Fibroblast of mammary gland (primary cell): ENCODE data around the gene IPO11.

Experiments
- DNase-seq: peaks from one replicate; pipeline ENCODE4 v3.0.0-alpha.2; 2010; ENCODE audit warnings: low read depth
- H3K4me3 ChIP-seq: 2 replicates; pipeline ENCODE4 v1.5.1; 2011; ENCODE audit warnings: low read depth, mild to moderate bottlenecking, low read length, moderate library complexity; ENCODE audit not compliant: control insufficient read depth
- CTCF ChIP-seq: conservative IDR thresholded peaks from 2 replicates; pipeline ENCODE4 v1.5.1; 2011; ENCODE audit warnings: low read depth, low read length, inconsistent platforms; ENCODE audit not compliant: control insufficient read depth, insufficient read depth

Gene IPO11

DNA sequence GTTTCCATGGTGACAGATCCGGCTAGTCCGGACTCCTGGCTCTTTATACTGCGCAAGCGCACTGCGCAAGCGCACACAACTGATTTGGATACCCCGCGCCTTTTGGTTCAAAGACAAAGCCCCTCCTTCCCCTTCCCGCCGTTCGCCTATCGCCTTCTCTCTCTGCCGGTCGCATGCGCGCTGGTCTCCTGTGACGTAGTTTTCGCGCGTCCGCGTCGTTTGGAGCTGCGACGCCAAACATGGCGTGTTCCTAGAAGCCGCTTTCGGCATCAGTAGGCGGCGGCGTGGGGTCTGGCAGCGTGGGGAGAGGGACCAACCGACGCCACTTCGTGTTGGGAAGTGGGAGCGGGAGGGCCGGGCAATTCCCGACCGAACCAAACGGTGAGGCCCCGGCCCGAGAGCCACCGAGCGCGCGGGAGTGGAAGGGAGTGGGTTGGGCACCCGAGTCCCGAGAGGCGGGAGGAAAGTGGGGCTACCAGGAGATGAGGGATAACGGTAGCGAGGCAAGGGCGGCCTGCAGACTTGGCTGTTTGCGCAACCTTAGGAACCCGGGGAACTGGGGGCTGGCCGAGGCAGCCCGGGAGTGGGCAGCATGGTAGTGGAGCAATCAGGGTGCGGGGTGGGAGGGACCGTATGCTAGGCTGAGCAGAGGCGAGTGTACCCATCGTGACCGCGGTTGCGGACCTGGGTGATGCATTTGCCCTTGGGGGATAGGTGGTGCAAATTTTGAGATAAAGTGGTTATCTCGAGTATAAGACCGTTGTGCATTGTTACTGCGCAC, at the start of gene IPO11:
TSS of gene IPO11 (plus strand) at position 215 of the 781 bp plus-strand sequence. CDS start 24,517 bp downstream, outside the sequence.
- no peak for TF ChIP-seq CTCF
- DNase-seq, result peak; percentile 98
- H3K4me3 ChIP-seq, result peak within 1 kb of the TSS; percentile 56

- TF ChIP-seq CTCF, result no peak
- DNase-seq, result no peak
- no peak overlapping the region for H3K4me3 ChIP-seq
Observed at GRCh38 chr5:62369039-62369438, 43.5 kb upstream of the IPO11 start.

GRCh38 chr5:62371409-62371808, 41.2 kb upstream of the IPO11 start:
- TF ChIP-seq CTCF, result no peak
- no peak overlapping the region for H3K4me3 ChIP-seq
- no peak for DNase-seq

DNA sequence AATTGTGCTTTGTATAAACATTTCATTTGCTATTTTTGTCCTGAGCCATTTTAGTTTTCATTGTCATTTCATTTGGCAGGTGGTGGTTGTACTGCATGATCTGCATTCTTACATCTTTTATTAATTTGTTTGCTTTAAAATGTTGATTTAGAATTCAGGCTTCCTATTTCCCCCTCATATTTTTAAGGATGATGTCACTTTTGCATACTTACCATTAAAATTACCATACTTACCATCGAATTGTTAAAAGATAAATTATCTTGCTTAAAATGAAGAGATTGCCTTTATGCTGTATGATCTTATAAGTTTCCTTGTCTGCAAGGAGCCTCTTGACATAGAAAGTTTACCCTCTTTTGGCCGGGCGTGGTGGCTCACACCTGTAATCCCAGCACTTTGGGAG, 40.0 kb upstream of the IPO11 start:
- no peak for TF ChIP-seq CTCF
- DNase-seq, result no peak
- H3K4me3 ChIP-seq, result no peak overlapping the region

DNA sequence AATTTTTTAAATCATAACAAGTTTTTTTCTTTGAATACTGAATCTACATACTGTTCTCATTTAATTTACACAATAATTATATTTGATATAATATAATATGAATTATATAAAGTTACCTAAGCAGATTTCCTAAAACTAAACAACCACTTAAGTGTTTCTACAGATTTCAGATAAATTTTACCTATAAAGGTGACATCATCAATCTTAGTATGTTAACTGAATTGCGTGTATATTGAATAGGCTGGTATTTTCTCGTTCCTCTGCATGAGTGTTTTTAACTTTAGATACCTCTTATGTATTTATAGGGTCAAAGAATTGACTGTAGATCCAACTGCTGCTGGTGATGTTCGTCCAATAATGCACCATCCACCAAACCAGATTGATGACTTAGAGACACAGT, 39.2 kb upstream of the IPO11 start:
- TF ChIP-seq CTCF, result no peak
- no peak for DNase-seq

DNA sequence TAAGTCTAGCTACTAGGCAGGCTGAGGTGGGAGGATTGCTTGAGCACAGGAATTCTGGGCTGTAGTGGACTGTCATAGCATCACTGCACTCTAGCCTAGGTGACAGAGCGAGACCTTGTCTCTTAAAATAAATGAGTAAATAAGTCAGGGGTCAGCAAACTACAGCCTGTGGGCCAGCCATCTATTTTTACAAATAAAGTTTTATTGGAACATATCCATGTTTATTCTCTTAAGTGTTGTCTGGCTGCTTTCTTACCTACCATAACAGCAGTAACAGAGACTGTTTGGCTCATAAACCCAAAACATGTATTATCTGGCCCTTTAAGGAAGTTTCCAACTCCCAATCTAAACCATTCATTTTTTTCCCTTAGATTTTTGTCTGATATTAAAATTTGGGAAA, 38.5 kb upstream of the IPO11 start:
- TF ChIP-seq CTCF, result no peak
- H3K4me3 ChIP-seq, result no peak overlapping the region
- no peak for DNase-seq

More for the DNA sequence above, 39.2 kb upstream of the IPO11 start:
- no peak overlapping the region for H3K4me3 ChIP-seq

DNA sequence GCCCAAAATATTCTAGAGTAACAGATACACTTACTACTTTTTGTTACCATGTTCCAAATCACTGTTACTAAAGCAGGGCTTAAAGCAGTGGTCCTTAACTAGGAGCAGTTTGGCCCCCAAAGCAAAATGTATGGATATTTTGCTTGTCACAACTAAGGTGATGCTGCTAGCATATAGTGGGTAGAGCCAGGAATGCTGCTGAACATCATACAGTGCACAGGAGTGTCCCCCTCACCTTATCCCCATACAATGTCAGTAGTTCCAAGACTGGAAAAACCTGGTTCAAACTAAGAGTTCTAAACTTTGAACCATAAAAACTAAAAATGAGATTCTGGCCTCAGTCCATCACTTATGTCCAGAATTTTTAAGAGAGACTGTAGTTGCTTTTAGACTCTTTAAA, 36.9 kb upstream of the IPO11 start:
- no peak overlapping the region for H3K4me3 ChIP-seq
- no peak for TF ChIP-seq CTCF
- DNase-seq, result no peak
